Colonic mucosa (tissue), 4 donors: ENCODE measurements around the gene SRRD. TPM values are rescaled to one million over a fixed set of nuclear protein-coding genes. Genes with fewer than 3 reads are reported as not detected.

Experiments
- DNase-seq: peaks from one replicate; pipeline ENCODE4 v3.0.0-alpha.2; 2020
- H3K27ac ChIP-seq: fragments of 200-600 bp; one replicate; pipeline ENCODE4 v1.8.0; 2021
- H3K27me3 ChIP-seq: fragments of 200-600 bp; one replicate; pipeline ENCODE4 v1.8.0; 2021
- H3K36me3 ChIP-seq: fragments of 200-600 bp; one replicate; pipeline ENCODE4 v1.8.0; 2021
- H3K4me1 ChIP-seq: fragments of 200-600 bp; one replicate; pipeline ENCODE4 v1.8.0; 2021; ENCODE audit warnings: mild to moderate bottlenecking
- H3K4me3 ChIP-seq: fragments of 200-600 bp; one replicate; pipeline ENCODE4 v1.8.0; 2021
- H3K9ac ChIP-seq, 2 donors: one replicate each; pipeline ENCODE4 v1.7.0; 2013; ENCODE audit warnings: control low read depth in 2 of 2, low read depth in 2 of 2, low read length in 2 of 2
- H3K9me3 ChIP-seq: fragments of 200-600 bp; one replicate; pipeline ENCODE4 v1.8.0; 2021
- CTCF ChIP-seq: fragments of 200-600 bp; IDR thresholded peaks from one replicate; pipeline ENCODE4 v1.8.0; 2022; ENCODE audit warnings: antibody characterized with exemption, mild to moderate bottlenecking
- intact Hi-C: fragments of 100-400 bp; cut with DNase I; formaldehyde crosslinking; loops from one replicate; pipeline ENCODE4 v1.14.1; 2022
- total RNA-seq, 2 donors: library from RNA; stranded (reverse); fragmentation: NEBNext Ultra II Directional in 1 of 2; extraction: Animal tissue kit (Norgen Biotek cat#: 25700) in 1 of 2; gene quantifications; one replicate each; pipeline ENCODE4 v1.2.1, GENCODE V29; 2021
- donor health status: healthy.
- donor health status: DM: no; HTN: no; CAD: no.
- donor health status: DM: no; HTN: no; CAD: no.

Gene SRRD
- total RNA-seq, 2 donors from 2014 or later, result 11.8 to 16.4 TPM

DNA sequence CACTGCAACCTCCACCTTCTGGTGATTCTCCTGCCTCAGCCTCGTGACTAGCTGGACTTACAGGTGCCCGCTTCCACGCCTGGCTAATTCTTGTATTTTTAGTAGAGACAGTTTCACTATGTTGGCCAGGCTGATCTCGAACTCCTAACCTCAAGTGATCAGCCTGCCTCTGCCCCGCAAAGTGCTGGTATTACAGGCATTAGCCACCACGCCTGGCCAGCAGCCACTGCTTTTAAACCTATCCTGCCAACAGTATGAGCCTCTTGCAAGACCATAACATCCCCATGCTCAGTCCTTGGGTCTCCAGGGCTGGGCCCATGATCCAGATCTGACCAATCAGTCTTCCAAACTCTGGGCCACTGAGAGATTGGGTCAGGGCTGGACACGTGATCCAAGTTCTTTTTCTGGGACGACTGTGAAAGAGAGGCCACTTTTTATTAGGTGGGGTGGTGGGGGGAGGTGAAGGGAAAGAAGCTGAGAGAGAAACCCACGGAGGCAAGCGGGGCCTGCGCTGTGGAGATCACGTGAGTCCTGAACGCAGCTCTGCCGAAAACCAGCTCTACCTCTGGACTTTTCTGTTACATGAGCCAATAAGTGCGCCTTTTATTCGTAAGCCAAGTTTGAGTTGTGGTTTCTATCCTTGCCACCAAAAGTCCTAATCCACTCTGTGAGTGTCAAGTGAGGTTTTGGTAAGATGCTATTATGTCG lies 36.7 kb upstream of the SRRD start:
- no peak for DNase-seq
- Histone ChIP-seq H3K27me3 (no peaks in the 10 kb centered on the region), H3K4me1 (no peaks in the 10 kb centered on the region), H3K4me3 (no peak overlapping the region), H3K9me3 (no peaks in the 10 kb centered on the region), H3K36me3 (no peaks in the 10 kb centered on the region), H3K27ac (no peak overlapping the region), H3K9ac (no peak overlapping the region)
- intact Hi-C loops, result no loop called here
- no peak for TF ChIP-seq CTCF

GRCh38 chr22:26447584-26448329 lies 35.9 kb upstream of the SRRD start:
- no peak for TF ChIP-seq CTCF
- H3K9ac ChIP-seq, result no peak overlapping the region
- no peaks in the 10 kb centered on the region for H3K36me3 ChIP-seq
- H3K9me3 ChIP-seq, result no peaks in the 10 kb centered on the region
- DNase-seq, result no peak
- H3K27me3 ChIP-seq, result no peaks in the 10 kb centered on the region
- no peaks in the 10 kb centered on the region for H3K4me1 ChIP-seq
- no peak overlapping the region for H3K27ac ChIP-seq
- no peak overlapping the region for H3K4me3 ChIP-seq
- intact Hi-C loops, result no loop called here

DNA sequence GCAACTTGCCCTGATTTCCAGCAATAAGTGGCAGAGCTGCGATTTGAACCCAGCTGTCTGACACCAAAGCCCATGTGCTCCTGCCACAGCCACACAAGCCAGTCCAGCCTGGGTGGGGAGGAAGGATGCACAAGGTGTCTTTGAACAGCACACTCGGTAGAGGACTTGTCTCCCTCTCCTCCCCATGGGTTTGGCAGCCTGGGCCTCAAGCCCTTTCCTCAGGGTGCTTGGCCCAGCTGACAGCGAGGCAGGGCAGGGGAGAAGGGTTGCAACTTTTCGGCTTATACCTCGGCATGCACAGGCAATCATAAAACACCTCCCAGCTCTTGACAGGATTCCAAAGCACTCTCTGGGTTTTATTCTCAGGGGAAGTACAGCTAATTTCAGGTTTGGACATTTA lies 35.3 kb upstream of the SRRD start:
- Histone ChIP-seq H3K4me1 (no peaks in the 10 kb centered on the region), H3K9me3 (no peaks in the 10 kb centered on the region), H3K36me3 (no peaks in the 10 kb centered on the region), H3K9ac (no peak overlapping the region), H3K27ac (no peak overlapping the region), H3K27me3 (no peaks in the 10 kb centered on the region), H3K4me3 (no peak overlapping the region)
- DNase-seq, result no peak
- no peak for TF ChIP-seq CTCF
- intact Hi-C loops, result no loop called here

DNA sequence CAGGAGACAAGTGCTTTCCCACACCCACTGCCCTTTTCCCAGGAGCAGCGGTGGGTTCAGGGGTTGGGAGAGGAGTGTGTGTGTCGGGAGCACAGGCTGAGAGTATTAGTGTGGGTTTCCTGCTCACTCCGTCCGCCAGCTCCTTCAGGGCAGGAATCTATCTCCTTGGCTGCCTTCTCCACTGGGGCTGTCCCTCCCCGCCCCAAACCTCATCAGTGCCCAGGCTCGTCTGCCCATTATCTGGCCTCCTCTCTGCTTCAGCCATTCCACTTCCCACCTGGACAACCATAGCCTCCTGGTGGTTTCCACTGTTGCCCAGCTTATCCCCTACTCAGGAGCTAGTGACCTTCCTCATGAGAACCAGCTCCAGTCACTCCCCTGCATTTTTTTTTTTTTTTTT lies 34.7 kb upstream of the SRRD start:
- no peak for DNase-seq
- H3K4me1 ChIP-seq, result no peaks in the 10 kb centered on the region
- no peaks in the 10 kb centered on the region for H3K36me3 ChIP-seq
- H3K4me3 ChIP-seq, result no peak overlapping the region
- no peaks in the 10 kb centered on the region for H3K9me3 ChIP-seq
- no peak overlapping the region for H3K27ac ChIP-seq
- no peaks in the 10 kb centered on the region for H3K27me3 ChIP-seq
- no peak for TF ChIP-seq CTCF
- intact Hi-C loops, result no loop called here
- no peak overlapping the region for H3K9ac ChIP-seq

DNA sequence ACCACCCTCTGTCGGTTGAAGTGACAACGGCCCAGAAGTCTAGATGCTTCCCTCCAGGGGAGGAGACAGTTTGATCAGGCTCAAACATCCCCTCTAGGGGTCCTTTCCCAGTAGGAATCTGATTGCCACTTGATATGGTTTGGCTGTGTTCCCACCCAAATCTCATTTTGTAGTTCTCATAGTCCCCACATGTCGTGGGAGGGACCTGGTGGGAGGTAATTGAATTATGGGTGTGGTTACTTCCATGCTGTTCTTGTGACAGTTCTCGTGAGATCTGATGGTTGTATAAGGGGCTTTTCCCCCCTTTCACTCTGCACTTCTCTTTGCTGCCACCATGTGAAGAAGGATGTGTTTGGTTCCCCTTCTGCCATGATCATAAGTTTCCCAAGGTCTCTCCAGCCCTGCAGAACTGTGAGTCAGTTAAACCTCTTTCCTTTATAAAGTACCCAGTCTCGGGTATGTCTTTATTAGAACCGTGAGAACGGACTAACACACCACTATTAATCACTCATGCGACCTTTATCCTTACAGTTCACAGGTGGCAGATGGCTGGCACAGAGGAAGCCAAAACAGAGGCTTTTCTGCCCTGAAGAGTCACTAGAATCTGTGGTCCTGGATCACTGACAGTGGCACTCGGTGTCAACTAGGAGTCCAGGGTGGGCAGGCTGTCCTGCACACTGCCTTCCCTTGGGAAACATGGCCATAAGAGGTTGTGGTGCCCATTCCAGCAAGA lies 33.1 kb upstream of the SRRD start:
- intact Hi-C loops, result no loop called here
- Histone ChIP-seq H3K27ac (no peak overlapping the region), H3K4me3 (no peak overlapping the region), H3K27me3 (no peaks in the 10 kb centered on the region), H3K4me1 (no peaks in the 10 kb centered on the region), H3K9me3 (no peaks in the 10 kb centered on the region), H3K36me3 (no peaks in the 10 kb centered on the region), H3K9ac (no peak overlapping the region)
- TF ChIP-seq CTCF, result no peak
- DNase-seq, result no peak
